ENCODE data around the gene EIF2AK3.
A peak's percentile ranks its signal among the peaks of the same experiment; 100 is the strongest.
"Not testable (repeated sequence)": the region's sequence is repeated elsewhere in the genome, so short reads cannot be mapped to it uniquely, and the experiment has no call there.

The EIF2AK3 gene

GRCh38 chr2:88637464-88637863 lies 10.2 kb upstream of the EIF2AK3 start:
- TF ChIP-seq, protein P1, sequence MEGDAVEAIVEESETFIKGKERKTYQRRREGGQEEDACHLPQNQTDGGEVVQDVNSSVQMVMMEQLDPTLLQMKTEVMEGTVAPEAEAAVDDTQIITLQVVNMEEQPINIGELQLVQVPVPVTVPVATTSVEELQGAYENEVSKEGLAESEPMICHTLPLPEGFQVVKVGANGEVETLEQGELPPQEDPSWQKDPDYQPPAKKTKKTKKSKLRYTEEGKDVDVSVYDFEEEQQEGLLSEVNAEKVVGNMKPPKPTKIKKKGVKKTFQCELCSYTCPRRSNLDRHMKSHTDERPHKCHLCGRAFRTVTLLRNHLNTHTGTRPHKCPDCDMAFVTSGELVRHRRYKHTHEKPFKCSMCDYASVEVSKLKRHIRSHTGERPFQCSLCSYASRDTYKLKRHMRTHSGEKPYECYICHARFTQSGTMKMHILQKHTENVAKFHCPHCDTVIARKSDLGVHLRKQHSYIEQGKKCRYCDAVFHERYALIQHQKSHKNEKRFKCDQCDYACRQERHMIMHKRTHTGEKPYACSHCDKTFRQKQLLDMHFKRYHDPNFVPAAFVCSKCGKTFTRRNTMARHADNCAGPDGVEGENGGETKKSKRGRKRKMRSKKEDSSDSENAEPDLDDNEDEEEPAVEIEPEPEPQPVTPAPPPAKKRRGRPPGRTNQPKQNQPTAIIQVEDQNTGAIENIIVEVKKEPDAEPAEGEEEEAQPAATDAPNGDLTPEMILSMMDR (IDR thresholded peaks at IDR 0.05; ENCODE audit: low read depth, low read length) = no peak
- H3K4me3 ChIP-seq (ENCODE audit: low read depth, low read length) = no peak overlapping the region

GRCh38 chr2:88636026-88636425 lies 8.8 kb upstream of the EIF2AK3 start:
- H3K4me3 ChIP-seq (ENCODE audit: low read depth, low read length) = no peak overlapping the region
- TF ChIP-seq, protein P1 (IDR thresholded peaks at IDR 0.05; ENCODE audit: low read depth, low read length) = no peak

GRCh38 chr2:88632569-88632968 lies 5.3 kb upstream of the EIF2AK3 start:
- no peak overlapping the region for H3K4me3 ChIP-seq (ENCODE audit: low read depth, low read length)
- TF ChIP-seq, protein P1 (IDR thresholded peaks at IDR 0.05; ENCODE audit: low read depth, low read length) = no peak

- peak overlapping the region; percentile 74 for H3K4me3 ChIP-seq (ENCODE audit: low read depth, low read length)
- TF ChIP-seq, protein P1 (IDR thresholded peaks at IDR 0.05; ENCODE audit: low read depth, low read length) = no peak
Observed at GRCh38 chr2:88628571-88628939, 1.3 kb upstream of the EIF2AK3 start.

GRCh38 chr2:88627856-88628570 lies 749 bp upstream of the EIF2AK3 start:
- peak overlapping the region; percentile 74 for H3K4me3 ChIP-seq (ENCODE audit: low read depth, low read length)
- TF ChIP-seq, protein P1 (IDR thresholded peaks at IDR 0.05; ENCODE audit: low read depth, low read length) = no peak

- peak overlapping the region; percentile 92 for H3K4me3 ChIP-seq (ENCODE audit: low read depth, low read length)
- TF ChIP-seq, protein P1 (IDR thresholded peaks at IDR 0.05; ENCODE audit: low read depth, low read length) = no peak
Observed at GRCh38 chr2:88626171-88627054, 851 bp downstream of the EIF2AK3 start.

DNA sequence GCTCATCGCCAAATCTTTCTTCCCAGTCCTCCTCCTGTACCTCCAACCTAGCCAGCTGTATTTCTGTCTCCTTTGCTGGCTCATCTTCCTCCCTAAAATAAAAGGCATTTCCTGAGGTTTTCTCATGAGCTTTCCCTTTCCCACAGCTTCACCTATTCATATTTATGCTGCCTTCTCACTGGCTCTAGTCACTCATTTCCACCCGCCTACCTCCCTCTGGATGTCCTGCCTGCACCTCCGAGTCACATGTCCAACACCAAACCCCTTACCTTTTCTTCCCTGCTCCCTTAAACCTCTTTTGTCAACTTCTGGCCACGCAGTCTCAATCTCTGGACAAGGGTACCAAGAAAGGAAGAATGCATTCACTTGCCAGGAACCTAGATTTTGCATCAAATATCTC lies 2.8 kb downstream of the EIF2AK3 start:
- no peak overlapping the region for H3K4me3 ChIP-seq (ENCODE audit: low read depth, low read length)

GRCh38 chr2:88623831-88624465 lies 3.3 kb downstream of the EIF2AK3 start:
- H3K4me3 ChIP-seq (ENCODE audit: low read depth, low read length) = not testable (repeated sequence)

More for the DNA sequence above, 2.8 kb downstream of the EIF2AK3 start:
- TF ChIP-seq, protein P1 (IDR thresholded peaks at IDR 0.05; ENCODE audit: low read depth, low read length) = no peak

Data from WI38 (cell line).